GF-D8 (cell line): ENCODE results near the gene PADI1.
A peak's percentile ranks its signal among the peaks of the same experiment; 100 is the strongest.
"Not testable (repeated sequence)": the region's sequence is repeated elsewhere in the genome, so short reads cannot be mapped to it uniquely, and the experiment has no call there.

Experiments
- DNase-seq: peaks from one replicate; lab custom pipeline; 2025; lab: John Stamatoyannopoulos, UW

PADI1 gene

GRCh38 chr1:17217607-17218006 lies 12.7 kb downstream of the PADI1 start:
- no peak for DNase-seq

DNA sequence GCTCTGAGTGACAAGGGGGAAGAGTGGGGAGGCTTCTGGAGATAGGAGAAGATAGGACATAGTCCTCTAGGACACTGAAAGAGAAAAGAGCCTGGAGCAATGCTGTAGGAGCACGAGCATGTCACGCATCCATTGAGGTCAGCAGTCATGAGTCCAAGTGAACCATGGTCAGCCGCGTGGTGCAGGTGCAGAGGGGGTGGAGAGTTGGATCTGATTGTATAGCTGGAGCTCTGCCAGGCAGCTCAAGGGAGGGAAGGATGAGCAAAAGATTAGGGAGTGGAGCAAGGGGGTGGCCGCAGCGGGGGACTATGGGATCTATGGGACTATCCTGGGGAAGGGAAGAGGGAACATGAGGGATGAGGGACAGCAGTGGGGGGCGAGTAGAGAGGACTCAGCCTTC lies 14.0 kb downstream of the PADI1 start:
- no peak for DNase-seq

- no peak for DNase-seq
These were observed 15.4 kb downstream of the PADI1 start for GRCh38 chr1:17220287-17220686.

DNA sequence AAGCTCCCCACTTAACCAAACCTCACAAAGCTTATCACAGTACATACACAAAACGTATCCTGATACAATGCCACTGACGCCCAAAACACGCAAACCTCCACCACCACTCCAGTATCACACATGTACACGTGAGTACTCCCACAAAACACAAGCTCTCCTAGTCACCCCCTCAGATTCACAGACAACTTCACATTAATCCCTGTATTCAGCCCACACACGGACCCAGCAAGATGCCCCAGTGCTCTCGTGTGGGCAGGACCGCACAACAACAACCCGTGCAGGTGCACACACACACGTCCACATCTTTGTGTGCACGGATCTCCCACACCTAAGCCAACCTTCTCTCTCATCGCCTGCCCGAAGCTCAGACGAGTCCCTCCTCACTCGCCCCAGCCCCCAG lies 17.6 kb downstream of the PADI1 start:
- no peak for DNase-seq

- DNase-seq: no peak
These were observed 19.5 kb downstream of the PADI1 start for GRCh38 chr1:17224434-17224833.

DNA sequence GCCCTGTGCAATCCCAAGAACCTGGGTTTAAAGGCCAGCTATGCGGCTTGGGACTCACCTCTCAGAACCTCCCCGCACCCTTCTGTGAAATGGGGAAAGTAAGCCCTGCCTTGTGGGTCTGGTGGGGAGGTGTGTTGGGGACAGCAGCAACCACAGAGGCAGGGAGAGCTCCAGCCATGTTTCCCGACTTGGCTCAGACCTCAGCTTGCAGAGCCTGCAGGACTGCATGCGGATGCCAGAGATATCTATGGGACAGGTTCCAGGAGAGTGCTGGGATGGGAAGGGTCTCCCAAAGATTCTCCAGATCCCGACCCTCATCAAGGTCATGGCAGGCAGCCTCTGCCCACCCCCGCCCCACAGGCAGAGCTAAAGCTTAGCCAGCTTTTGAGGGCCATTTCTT lies 20.2 kb downstream of the PADI1 start:
- no peak for DNase-seq

DNA sequence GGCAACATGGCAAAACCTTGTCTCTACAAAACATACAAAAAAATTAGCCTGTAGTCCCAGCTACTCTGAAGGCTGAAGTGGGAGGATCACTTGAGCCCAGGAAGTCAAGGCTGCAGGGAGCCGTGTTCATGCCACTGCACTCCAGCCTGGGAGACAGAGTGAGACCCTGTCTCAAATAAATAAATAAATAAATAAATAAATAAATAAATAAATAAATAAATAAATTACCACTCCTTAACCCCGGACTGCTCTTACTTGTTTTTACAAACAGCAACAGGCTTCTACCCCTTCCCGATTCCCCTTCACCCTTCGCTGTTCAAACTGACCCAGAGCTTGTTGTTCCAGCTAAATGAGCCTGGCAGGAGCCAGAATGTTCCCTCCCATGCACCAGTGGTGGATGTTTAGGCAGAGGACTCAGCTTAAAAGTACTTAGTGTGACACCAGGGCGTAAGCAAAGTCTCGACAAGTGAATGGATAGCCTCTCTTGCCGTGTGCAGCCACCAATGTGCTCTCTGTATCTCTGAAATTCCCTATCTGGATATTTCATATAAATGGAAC lies 22.5 kb downstream of the PADI1 start:
- no peak for DNase-seq

- DNase-seq: no peak
These were observed 23.7 kb downstream of the PADI1 start for GRCh38 chr1:17228619-17229018.

DNA sequence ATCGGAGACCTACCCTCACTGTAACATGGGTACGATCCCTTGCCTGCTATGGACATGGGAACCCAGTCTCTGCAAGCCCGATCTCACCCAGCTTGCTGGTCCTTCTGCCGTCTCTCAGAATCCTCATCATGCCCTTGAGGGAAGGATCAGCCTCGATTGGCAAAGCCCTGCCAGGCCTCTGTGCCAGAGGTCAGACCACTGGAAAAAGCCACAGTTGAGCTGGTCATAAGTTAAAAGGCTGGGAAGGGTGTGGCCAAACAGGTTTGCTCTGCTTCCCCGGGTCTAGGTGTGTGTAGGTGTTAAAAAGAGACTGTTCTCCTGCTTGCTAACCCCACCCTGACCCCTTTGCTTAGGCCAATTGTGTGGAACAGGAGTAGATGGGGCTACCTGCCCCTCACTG lies 24.5 kb downstream of the PADI1 start:
- no peak for DNase-seq

DNA sequence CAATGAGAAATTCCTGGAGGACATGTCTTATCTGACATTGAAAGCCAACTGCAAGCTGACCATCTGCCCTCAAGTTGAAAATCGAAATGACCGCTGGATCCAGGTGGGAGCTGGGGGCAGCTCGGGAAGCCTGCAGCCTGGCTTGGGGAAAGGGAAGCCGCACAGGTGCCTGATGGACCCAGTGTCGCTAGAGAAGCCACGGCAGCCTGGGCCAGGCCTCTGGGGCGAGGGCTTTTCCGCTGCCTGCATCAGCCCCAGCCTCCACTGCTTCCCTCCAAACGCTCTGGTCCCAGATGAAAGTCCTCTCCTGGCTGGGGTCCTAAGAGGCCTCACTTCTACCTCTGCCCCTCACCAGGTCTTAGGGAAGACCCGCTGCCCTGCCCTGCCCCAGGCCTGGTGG lies 25.2 kb downstream of the PADI1 start:
- DNase-seq: no peak

- no peak for DNase-seq
These were observed 25.9 kb downstream of the PADI1 start for GRCh38 chr1:17230671-17231310.

DNA sequence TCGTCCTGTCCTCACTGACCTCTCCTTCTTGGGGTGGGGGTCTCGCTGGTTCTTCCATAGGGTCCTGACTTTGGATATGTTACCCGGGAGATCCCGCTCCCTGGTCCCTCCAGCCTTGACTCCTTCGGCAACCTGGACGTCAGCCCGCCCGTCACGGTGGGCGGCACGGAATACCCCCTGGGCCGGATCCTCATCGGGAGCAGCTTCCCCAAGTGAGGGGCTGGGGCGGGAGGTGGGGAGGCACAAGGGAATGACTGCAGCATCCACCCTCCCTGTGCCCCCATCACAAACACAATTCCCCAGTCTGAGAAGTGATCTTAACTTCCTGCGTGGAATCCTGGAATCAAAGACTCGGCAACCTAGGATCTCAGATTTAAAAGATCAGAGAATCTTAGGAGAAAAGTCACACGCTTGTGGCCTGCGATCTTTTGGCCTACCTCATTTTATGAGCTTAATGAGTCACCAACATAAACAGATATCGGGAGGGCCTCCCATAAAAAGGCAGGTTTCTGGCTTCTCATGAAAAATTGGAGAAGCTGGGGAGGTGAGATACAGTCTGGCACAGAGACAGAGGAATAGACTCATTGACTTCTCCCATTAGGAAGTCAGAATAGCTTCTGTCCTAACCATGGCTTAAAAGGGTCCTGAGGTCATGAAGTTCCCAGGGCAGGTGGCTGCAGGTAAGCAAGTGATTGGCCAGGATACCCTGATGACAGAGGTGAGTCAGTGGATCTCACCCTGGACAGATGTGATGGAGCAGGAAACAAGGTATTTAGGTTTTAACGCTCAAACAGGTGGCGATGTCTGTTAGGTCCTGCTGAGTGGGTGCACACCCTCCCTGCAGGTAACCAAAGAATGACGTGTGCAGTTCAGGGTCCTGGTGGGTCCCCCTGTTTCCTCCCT lies 28.1 kb downstream of the PADI1 start:
- no peak for DNase-seq

GRCh38 chr1:17233675-17234320 lies 28.9 kb downstream of the PADI1 start:
- no peak for DNase-seq

DNA sequence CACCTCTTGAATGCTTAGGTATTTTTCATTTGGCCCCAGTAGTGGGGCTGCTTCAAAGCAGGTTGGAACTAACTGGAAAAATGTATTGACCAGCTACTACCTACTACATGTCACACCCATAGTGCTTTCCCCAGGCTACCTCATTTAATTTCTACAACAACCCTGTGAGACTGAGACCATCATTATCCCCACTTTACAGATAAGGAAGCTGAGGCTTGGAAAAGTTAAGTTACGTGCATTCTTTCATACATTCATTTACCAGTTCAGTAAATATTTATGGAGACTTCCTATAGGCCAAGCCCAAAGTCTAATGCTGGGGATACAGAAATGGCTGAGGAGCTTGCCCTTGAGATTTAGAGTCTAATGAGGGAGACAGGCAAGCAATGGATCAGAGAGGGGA lies 29.5 kb downstream of the PADI1 start:
- DNase-seq: no peak

DNA sequence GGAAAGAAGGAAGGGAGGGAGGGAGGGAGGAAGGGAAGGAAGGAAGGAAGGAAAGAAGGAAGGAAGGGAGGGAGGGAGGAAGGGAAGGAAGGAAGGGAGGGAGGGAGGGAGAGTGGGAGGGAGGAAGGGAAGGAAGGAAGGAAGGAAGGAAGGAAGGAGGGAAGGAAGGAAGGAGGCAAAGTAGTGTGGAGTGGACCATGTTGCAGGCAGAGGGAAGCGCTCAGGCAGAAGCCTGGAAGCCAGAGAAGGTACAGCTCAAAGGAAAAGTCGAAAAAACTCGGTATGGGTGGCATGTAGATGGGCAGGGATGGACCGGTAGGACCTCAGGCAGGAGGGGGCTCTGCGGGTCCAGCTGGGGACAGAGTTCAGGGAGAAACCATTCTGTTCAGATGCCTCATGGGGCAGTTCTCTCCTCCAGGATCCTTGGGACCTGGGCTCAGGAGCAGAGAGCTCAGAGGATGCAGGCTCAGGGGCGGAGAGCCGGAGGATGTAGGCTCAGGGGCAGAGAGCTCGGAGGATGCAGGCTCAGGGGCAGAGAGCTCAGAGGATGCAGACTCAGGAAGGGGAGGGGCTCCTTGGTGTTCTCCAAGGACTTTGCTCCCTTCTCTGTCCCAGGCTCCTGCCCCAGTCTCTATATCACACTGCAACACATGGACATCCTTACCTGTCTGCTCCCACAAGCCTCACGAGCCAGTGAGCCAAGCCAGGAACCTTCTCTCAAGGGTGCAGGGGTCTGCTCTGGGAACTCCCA lies 30.4 kb downstream of the PADI1 start:
- no peak for DNase-seq

DNA sequence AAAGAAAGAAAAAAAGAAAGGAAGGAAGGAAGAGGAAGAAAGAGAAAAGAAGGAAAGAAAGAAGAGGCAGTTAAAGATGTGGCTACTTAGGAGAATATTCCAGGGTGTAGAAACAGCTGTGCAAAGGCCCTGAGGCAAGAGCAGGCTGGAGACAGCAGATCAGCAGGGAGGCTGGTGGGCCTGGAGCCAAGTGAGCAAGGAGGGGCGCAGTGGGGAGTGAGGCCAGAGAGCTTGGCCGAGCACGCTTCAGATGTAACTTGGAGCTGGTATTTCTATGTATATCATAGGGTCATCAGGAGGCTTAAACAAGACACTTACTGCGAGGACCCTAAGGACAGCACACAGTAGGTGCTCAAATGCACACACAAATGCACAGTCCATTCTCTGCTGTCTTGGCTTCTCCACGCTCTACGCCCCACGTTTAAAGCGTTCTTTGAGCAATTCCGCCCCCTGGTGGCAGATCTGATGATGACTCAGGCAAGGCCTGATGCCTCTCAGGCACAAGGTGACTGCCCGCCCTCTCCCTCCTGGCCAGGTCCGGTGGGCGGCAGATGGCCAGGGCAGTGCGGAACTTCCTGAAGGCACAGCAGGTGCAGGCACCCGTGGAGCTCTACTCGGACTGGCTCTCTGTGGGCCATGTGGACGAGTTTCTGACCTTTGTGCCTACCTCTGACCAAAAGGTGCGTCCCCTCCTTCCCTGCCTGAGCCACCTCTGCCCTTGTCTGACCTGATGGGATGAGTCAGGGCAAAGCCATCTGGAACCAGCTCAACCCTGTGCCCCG lies 32.0 kb downstream of the PADI1 start:
- peak; percentile 38 for DNase-seq

- no peak for DNase-seq
These were observed 32.6 kb downstream of the PADI1 start for GRCh38 chr1:17237561-17237903.

DNA sequence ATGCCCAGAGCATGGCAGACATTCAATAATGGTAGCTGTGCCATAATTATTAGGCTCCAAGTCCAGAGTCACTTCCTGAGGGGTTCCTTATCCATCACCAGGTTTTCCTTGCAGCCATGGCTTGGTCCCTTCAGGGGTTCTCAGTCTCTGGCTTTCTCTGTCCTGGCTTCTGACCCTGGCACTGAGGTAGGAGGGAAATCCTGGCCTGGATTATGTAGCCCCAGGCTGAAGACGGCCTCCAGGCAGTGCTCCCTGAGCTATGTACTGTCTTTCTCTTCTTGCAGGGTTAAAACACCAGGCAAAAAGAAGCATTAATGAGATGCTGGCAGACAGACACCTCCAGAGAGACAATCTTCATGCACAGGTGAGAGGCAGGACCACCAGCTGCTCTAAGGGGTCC lies 34.5 kb downstream of the PADI1 start:
- DNase-seq: peak; percentile 13

DNA sequence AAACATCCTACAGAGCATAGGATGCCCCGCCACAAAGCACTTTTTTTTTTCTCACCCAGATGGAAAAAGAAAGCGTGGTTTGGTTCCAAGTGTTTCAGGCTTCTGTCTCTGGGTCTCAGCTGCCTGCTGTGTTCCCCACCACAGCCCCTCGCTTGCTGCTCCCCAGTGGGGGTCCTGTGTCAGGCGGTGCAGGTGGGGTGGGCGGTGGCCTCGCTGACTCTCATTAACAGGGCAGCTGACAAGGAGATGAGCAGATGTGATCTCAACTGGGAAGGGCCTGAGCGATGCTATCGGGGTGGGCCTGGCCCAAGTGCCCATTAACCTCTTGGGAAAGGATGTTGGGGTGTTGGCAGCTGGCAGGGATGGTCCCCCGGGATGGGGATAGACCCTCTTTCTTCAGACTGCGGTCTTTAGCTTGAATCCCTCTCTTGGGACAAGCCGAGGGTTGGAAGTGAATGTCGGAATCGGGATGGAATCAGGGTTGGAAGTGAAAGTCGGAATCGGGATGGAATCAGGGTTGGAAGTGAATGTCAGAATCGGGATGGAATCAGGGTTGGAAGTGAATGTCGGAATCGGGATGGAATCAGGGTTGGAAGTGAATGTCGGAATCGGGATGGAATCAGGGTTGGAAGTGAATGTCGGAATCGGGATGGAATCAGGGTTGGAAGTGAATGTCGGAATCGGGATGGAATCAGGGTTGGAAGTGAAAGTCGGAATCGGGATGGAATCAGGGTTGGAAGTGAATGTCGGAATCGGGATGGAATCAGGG lies 36.3 kb downstream of the PADI1 start:
- DNase-seq: not testable (repeated sequence)

DNA sequence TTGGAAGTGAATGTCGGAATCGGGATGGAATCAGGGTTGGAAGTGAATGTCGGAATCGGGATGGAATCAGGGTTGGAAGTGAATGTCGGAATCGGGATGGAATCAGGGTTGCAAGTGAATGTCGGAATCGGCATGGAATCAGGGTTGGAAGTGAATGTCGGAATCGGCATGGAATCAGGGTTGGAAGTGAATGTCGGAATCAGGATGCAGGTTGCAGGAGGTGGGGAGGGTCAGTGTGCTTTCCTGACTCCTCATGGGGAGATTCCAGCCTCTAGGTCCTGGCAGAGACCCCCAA lies 36.8 kb downstream of the PADI1 start:
- DNase-seq: not testable (repeated sequence)

DNA sequence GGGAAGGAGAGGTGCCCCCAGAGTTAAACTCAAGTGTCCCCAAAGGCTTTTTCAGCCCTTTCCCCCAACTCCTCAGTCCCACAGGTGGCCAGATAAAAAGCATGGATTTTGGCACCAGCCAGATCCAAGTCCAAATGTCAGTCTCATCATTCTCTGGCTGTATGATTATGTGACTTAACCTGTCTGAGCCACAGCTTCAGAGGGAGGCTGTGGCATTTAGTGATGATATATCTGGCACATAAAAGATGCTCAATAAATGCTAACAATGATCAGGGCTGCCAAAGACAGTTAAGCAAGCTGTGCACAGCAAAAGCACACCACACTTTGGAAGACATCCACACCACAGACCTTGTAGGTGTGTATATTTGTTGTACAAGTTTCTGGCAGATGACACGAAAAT lies 38.3 kb downstream of the PADI1 start:
- DNase-seq: no peak
